Adrenal gland (tissue), 5 donors: ENCODE measurements around the gene MITF.

Experiments
- POLR2A ChIP-seq, 2 donors: fragments of 450-650 bp; IDR thresholded peaks; one replicate each; pipeline ENCODE4 v1.6.1; 2017; ENCODE audit warnings: antibody characterized with exemption in 2 of 2, mild to moderate bottlenecking in 2 of 2, moderate library complexity in 1 of 2
- TF ChIP-seq, protein P1 (sequence below), 6 experiments: fragments of 450-650 bp in 4 of 6; fragments of 200-600 bp in 2 of 6; sonication (generic) in 1 of 6; IDR thresholded peaks; 1 replicate in 5 of 6; 2 replicates in 1 of 6; pipeline versions ENCODE4 v1.5.1 to v1.8.0; 2016 to 2021; ENCODE audit warnings: antibody characterized with exemption in 6 of 6, mild to moderate bottlenecking in 2 of 6, moderate library complexity in 1 of 6
- donor health status: DM: no; HTN: no; CAD: no.

DNA sequence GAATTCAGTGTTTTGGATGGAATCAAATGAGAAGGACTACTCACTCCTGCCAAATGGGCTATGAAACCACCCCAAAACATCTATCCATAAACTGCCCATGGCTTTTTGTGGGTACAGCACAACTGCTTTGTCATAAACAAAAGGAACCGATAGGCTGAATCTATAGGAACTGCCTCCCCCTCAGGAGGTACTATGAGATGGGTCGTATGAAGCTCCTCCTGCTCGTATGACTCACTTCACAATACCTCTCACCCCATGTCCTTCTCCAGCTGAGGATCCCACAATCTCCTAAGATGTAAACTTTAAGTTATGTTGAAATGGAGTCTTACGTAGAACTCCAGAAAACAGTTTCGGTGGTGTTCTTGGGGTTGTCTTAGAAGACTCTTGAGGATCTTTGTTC is 130.4 kb downstream of the MITF start:
- no peak for TF ChIP-seq POLR2A (IDR thresholded peaks at IDR 0.05)
- TF ChIP-seq, protein P1, sequence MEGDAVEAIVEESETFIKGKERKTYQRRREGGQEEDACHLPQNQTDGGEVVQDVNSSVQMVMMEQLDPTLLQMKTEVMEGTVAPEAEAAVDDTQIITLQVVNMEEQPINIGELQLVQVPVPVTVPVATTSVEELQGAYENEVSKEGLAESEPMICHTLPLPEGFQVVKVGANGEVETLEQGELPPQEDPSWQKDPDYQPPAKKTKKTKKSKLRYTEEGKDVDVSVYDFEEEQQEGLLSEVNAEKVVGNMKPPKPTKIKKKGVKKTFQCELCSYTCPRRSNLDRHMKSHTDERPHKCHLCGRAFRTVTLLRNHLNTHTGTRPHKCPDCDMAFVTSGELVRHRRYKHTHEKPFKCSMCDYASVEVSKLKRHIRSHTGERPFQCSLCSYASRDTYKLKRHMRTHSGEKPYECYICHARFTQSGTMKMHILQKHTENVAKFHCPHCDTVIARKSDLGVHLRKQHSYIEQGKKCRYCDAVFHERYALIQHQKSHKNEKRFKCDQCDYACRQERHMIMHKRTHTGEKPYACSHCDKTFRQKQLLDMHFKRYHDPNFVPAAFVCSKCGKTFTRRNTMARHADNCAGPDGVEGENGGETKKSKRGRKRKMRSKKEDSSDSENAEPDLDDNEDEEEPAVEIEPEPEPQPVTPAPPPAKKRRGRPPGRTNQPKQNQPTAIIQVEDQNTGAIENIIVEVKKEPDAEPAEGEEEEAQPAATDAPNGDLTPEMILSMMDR (IDR thresholded peaks at IDR 0.05) = no peak
